H1 (cell line): Measurements from ENCODE around the gene NRL. TPM values are rescaled to one million over a fixed set of nuclear protein-coding genes. Genes with fewer than 3 reads are reported as not detected.

ENCODE experiments used
- CTCF ChIA-PET: fragments of 300-600 bp; sonication (Branson Sonifier 250); formaldehyde crosslinking; loops from one replicate; lab custom pipeline; 2021; ENCODE audit not compliant: partially characterized antibody; lab: Charles Lee
- POLR2A ChIA-PET: fragments of 300-600 bp; sonication (Branson Sonifier 250); formaldehyde crosslinking; loops from one replicate; lab custom pipeline; 2021; ENCODE audit warnings: inconsistent platforms; ENCODE audit not compliant: partially characterized antibody; lab: Charles Lee
- DNase-seq, 2 experiments: peaks; one replicate each; pipeline versions ENCODE4 v3.0.0 to v3.0.0-alpha.2; 2010 to 2022; ENCODE audit warnings: low spot score in 2 of 2, low read depth in 1 of 2, mixed read lengths in 1 of 2
- FAIRE-seq: peaks from 2 replicates; lab custom pipeline; 2011; peaks lifted over from hg19 to GRCh38; lab: Jason Lieb, UNC
- H2AFZ ChIP-seq: 2 replicates; pipeline ENCODE4 v1.8.1; 2012; ENCODE audit warnings: low read length, inconsistent platforms
- H2AK5ac ChIP-seq: 2 replicates; pipeline ENCODE4 v1.6.1; 2013; ENCODE audit warnings: low read depth, low read length
- H2BK120ac ChIP-seq: replicated peaks from 2 replicates; pipeline ENCODE3; 2013; ENCODE audit warnings: low read depth, low read length, inconsistent platforms
- H2BK12ac ChIP-seq: 2 replicates; pipeline ENCODE4 v1.6.1; 2013; ENCODE audit warnings: low read depth, low read length
- H2BK15ac ChIP-seq: 2 replicates; pipeline ENCODE4 v1.6.1; 2013; ENCODE audit warnings: low read length
- H2BK20ac ChIP-seq: 2 replicates; pipeline ENCODE4 v1.6.1; 2013; ENCODE audit warnings: low read length
- H2BK5ac ChIP-seq: 2 replicates; pipeline ENCODE4 v1.6.1; 2013; ENCODE audit warnings: low read depth, low read length
- H3K14ac ChIP-seq: 2 replicates; pipeline ENCODE4 v1.6.1; 2013; ENCODE audit warnings: inconsistent platforms; ENCODE audit not compliant: insufficient read length
- H3K18ac ChIP-seq: 2 replicates; pipeline ENCODE4 v1.6.1; 2013; ENCODE audit warnings: low read length; ENCODE audit errors: extremely low read depth
- H3K23ac ChIP-seq: 2 replicates; pipeline ENCODE4 v1.6.1; 2013; ENCODE audit warnings: inconsistent platforms; ENCODE audit not compliant: insufficient read length
- H3K23me2 ChIP-seq: 2 replicates; pipeline ENCODE4 v1.6.1; 2013; ENCODE audit warnings: low read depth, low read length
- H3K27ac ChIP-seq: 2 replicates; pipeline ENCODE4 v1.6.1; 2011; ENCODE audit warnings: low read depth, low read length, inconsistent platforms
- H3K27me3 ChIP-seq, 4 experiments: replicated peaks in 1 of 4; 1 replicate in 1 of 4; 2 replicates in 3 of 4; pipeline versions ENCODE4 v1.6.1 to v1.8.1; 2011 to 2013; ENCODE audit warnings: low read length in 3 of 4, mild to moderate bottlenecking in 3 of 4, inconsistent platforms in 2 of 4, mixed read lengths in 2 of 4, moderate library complexity in 1 of 4; ENCODE audit not compliant: control insufficient read depth in 3 of 4, insufficient read depth in 3 of 4; ENCODE audit errors: extremely low read depth in 1 of 4
- H3K36me3 ChIP-seq, 4 experiments: 2 replicates each; pipeline versions ENCODE4 v1.6.1 to v1.8.1; 2011 to 2013; ENCODE audit warnings: mild to moderate bottlenecking in 4 of 4, low read length in 3 of 4, moderate library complexity in 2 of 4, control low read depth in 1 of 4, inconsistent platforms in 1 of 4; ENCODE audit not compliant: insufficient read depth in 4 of 4, control insufficient read depth in 2 of 4
- H3K4ac ChIP-seq: replicated peaks from 2 replicates; pipeline ENCODE3; 2013; ENCODE audit warnings: low read length, low read depth, mixed read lengths, inconsistent platforms; ENCODE audit not compliant: insufficient read length
- H3K4me1 ChIP-seq, 4 experiments: replicated peaks in 1 of 4; 1 replicate in 1 of 4; 2 replicates in 3 of 4; pipeline versions ENCODE4 v1.6.1 to v1.8.1; 2011 to 2013; ENCODE audit warnings: low read length in 3 of 4, inconsistent platforms in 2 of 4, mixed read lengths in 1 of 4; ENCODE audit not compliant: insufficient read depth in 4 of 4, control insufficient read depth in 3 of 4
- H3K4me2 ChIP-seq, 2 experiments: 2 replicates each; pipeline versions ENCODE4 v1.6.1 to v1.8.1; 2011 to 2013; ENCODE audit warnings: low read depth in 2 of 2, low read length in 2 of 2, control low read depth in 1 of 2, inconsistent platforms in 1 of 2, mild to moderate bottlenecking in 1 of 2; ENCODE audit not compliant: insufficient read depth in 1 of 2
- H3K4me3 ChIP-seq, 4 experiments: fragments of 200-600, 300-600 bp in 1 of 4; sonication (generic), shearing (Covaris generic), sonication (Bioruptor Twin) in 1 of 4; 2 replicates each; pipeline versions ENCODE4 v1.5.1 to v1.8.1; 2011 to 2016; ENCODE audit warnings: low read length in 4 of 4, low read depth in 3 of 4, control low read depth in 2 of 4, inconsistent platforms in 2 of 4, mild to moderate bottlenecking in 2 of 4, mixed read lengths in 1 of 4, moderate library complexity in 1 of 4; ENCODE audit not compliant: insufficient read depth in 2 of 4; ENCODE audit errors: extremely low read depth in 1 of 4
- H3K56ac ChIP-seq: replicated peaks from 2 replicates; pipeline ENCODE3; 2013; ENCODE audit warnings: low read depth, mild to moderate bottlenecking, mixed read lengths, low read length, inconsistent platforms; ENCODE audit not compliant: insufficient read length
- H3K79me1 ChIP-seq: 2 replicates; pipeline ENCODE4 v1.6.1; 2013; ENCODE audit warnings: low read depth, low read length, control low read depth
- H3K79me2 ChIP-seq, 2 experiments: 2 replicates each; pipeline versions ENCODE4 v1.6.1 to v1.8.1; 2012 to 2013; ENCODE audit warnings: low read length in 2 of 2, mild to moderate bottlenecking in 2 of 2, inconsistent platforms in 1 of 2; ENCODE audit not compliant: insufficient read depth in 2 of 2, control insufficient read depth in 1 of 2
- H3K9ac ChIP-seq, 4 experiments: replicated peaks in 1 of 4; 1 replicate in 1 of 4; 2 replicates in 3 of 4; pipeline versions ENCODE4 v1.6.1 to v1.8.1; 2011 to 2013; ENCODE audit warnings: low read depth in 3 of 4, low read length in 3 of 4, control low read depth in 2 of 4, mild to moderate bottlenecking in 2 of 4, moderate library complexity in 2 of 4, inconsistent platforms in 1 of 4; ENCODE audit errors: extremely low read depth in 1 of 4
- H3K9me3 ChIP-seq, 2 experiments: 2 replicates each; pipeline versions ENCODE4 v1.6.1 to v1.8.1; 2012 to 2013; ENCODE audit warnings: mild to moderate bottlenecking in 2 of 2, moderate library complexity in 2 of 2, control low read depth in 1 of 2, inconsistent platforms in 1 of 2, low read depth in 1 of 2, low read length in 1 of 2, mixed read lengths in 1 of 2; ENCODE audit not compliant: insufficient read depth in 2 of 2
- H4K20me1 ChIP-seq, 2 experiments: replicated peaks in 1 of 2; 2 replicates each; pipeline versions ENCODE3 to v1.8.1; 2011 to 2013; ENCODE audit warnings: inconsistent platforms in 2 of 2, low read length in 2 of 2, mild to moderate bottlenecking in 1 of 2; ENCODE audit not compliant: insufficient read depth in 2 of 2, control insufficient read depth in 1 of 2
- H4K5ac ChIP-seq: 2 replicates; pipeline ENCODE4 v1.6.1; 2013; ENCODE audit warnings: low read length, low read depth, mixed read lengths, inconsistent platforms; ENCODE audit not compliant: insufficient read length
- H4K8ac ChIP-seq: 2 replicates; pipeline ENCODE4 v1.8.0; 2013; ENCODE audit warnings: mild to moderate bottlenecking, moderate library complexity, low read length, inconsistent platforms; ENCODE audit not compliant: insufficient read depth; ENCODE audit errors: extremely low read depth
- H4K91ac ChIP-seq: replicated peaks from 2 replicates; pipeline ENCODE3; 2013; ENCODE audit warnings: low read length, mixed read lengths, inconsistent platforms; ENCODE audit not compliant: insufficient read length
- POLR2A ChIP-seq, 2 experiments: IDR thresholded peaks; 1 replicate in 1 of 2; 2 replicates in 1 of 2; pipeline ENCODE4 v1.6.1; 2011; ENCODE audit warnings: low read depth in 2 of 2, low read length in 2 of 2, mild to moderate bottlenecking in 2 of 2; ENCODE audit errors: control extremely low read depth in 1 of 2
- WGBS, 2 experiments: shearing (Covaris generic) in 1 of 2; methylation state at CpG; one replicate each; pipeline versions ENCODE4 v1.1.6 to v1.1.7; 2013 to 2015; ENCODE audit warnings: low lambda C conversion rate in 2 of 2, mixed read lengths in 2 of 2, inconsistent platforms in 1 of 2, low coverage in 1 of 2, missing lambda C conversion rate in 1 of 2; ENCODE audit not compliant: insufficient replicate concordance in 2 of 2, insufficient coverage in 1 of 2, insufficient read length in 1 of 2; ENCODE audit errors: extremely low coverage in 1 of 2, missing lambda C conversion rate in 1 of 2; 5-methylcytosine and 5-hydroxymethylcytosine counted together
- polyA plus RNA-seq, 7 experiments: library from polyadenylated mRNA; depleted of rRNA in 3 of 7; stranded (reverse) in 5 of 7; unstranded in 2 of 7; fragments of >200 nt in 5 of 7; fragments of 200-250 nt in 2 of 7; gene quantifications; 1 replicate in 5 of 7; 2 replicates in 1 of 7; 4 replicates in 1 of 7; pipeline versions ENCODE4 v1.2.1 to v1.2.3, GENCODE V29; 2011 to 2013; ENCODE audit warnings: missing spikeins in 2 of 7, mixed read lengths in 2 of 7
- total RNA-seq: library from RNA; stranded (reverse); fragmentation: NEBNext Ultra II Directional; extraction: Animal tissue kit (Norgen Biotek cat#: 25700); gene quantifications from 2 replicates; pipeline ENCODE4 v1.2.1, GENCODE V29; 2021

The NRL gene
- total and polyA plus RNA-seq, 2 of the 8 experiments (the other 6 are each of a cell fraction or from before 2014, with no cell fraction given) = 1.1 to 2.2 TPM

- Histone ChIP-seq H4K91ac (peak overlapping the region; percentile 79), H2BK5ac (peak overlapping the region; percentile 99), H3K4ac (no peak overlapping the region), H3K79me1 (peaks cover 5% of the 10 kb centered on the region), H3K56ac (no peak overlapping the region), H3K4me3 (no peak overlapping the region), H4K8ac (no peak overlapping the region), H3K27ac (no peak overlapping the region), H3K27me3 (no peaks in the 10 kb centered on the region), H2AK5ac (peak overlapping the region; percentile 100), H2BK120ac (peak overlapping the region; percentile 86), H2BK12ac (peak overlapping the region; percentile 99), H3K79me2 (peaks cover 0 to 21% of the 10 kb centered on the region in 2 experiments; a peak in 2 of 4 replicates), H3K18ac (peak overlapping the region; percentile 88; the same call in 1 of the 2 replicates), H4K5ac (no peak overlapping the region), H2BK15ac (peak overlapping the region; percentile 5), H3K4me2 (no peak overlapping the region; a peak in 1 of 4 replicates), H2AFZ (no peak overlapping the region), H3K23me2 (peaks cover 8% of the 10 kb centered on the region), H3K36me3 (peaks cover 0 to 8% (median 0%) of the 10 kb centered on the region in 4 experiments; a peak in 2 of 8 replicates), H2BK20ac (peak overlapping the region; percentile 87), H3K9me3 (no peaks in the 10 kb centered on the region), H4K20me1 (peaks cover 3% of the 10 kb centered on the region in 2 experiments), H3K4me1 (peaks cover 5 to 13% (median 9%) of the 10 kb centered on the region in 4 experiments), H3K9ac (no peak overlapping the region), H3K23ac (no peak overlapping the region), H3K14ac (no peak overlapping the region)
- ChIA-PET CTCF (interaction anchor here (1.2 to 12.8 kb wide), 7 partner anchors 8 to 70 kb away, joined by 3 to 316 read pairs (median 20); partner anchors contain the start of genes CARMIL3, CPNE6, DCAF11 and NRL), POLR2A (interaction anchor here (0.8 to 23.9 kb wide), 12 partner anchors 13 to 104 kb away, joined by 3 to 626 read pairs (median 20); partner anchors contain the start of genes CARMIL3, CPNE6, DCAF11 and DHRS4L2)
- no peak for DNase-seq
- TF ChIP-seq POLR2A (IDR thresholded peaks at IDR 0.05; ENCODE audit: control extremely low read depth in 1 of 2, low read depth in 2 of 2, low read length in 2 of 2) = no peak
- FAIRE-seq = no peak
- WGBS, 2 experiments = 97% methylated on average over 4 of the region's 4 CpGs; no CpG with 5 or more reads in 1 of the 2 experiments
Measured at GRCh38 chr14:24092505-24093206, 22.1 kb downstream of the NRL start.
